ENCODE results near the gene ZNF700.
A peak's percentile ranks its signal among the peaks of the same experiment; 100 is the strongest.

Gene ZNF700

DNA sequence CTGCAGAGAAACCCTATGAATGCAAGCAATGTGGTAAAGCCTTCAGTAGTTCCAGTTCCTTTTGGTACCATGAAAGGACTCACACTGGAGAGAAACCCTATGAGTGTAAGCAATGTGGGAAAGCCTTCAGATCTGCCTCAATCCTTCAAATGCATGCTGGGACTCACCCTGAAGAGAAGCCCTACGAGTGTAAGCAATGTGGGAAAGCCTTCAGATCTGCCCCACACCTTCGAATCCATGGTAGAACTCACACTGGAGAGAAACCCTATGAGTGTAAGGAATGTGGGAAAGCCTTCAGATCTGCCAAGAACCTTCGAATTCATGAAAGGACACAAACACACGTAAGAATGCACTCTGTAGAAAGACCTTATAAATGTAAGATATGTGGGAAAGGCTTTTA lies 54.6 kb downstream of the ZNF700 start:
- H3K79me1 ChIP-seq (replicated peaks; ENCODE audit: low read length, poor library complexity, severe bottlenecking) = no peaks in the 10 kb centered on the region
- H4K8ac ChIP-seq (ENCODE audit: low read length) = no peak overlapping the region
- no peak overlapping the region for H3K27ac ChIP-seq (ENCODE audit: low read length, poor library complexity, severe bottlenecking)
- H2AK5ac ChIP-seq (ENCODE audit: low read length, severe bottlenecking) = no peak overlapping the region
- H2BK5ac ChIP-seq (ENCODE audit: low read depth, low read length, poor library complexity, severe bottlenecking) = no peak overlapping the region
- H3K4me2 ChIP-seq (ENCODE audit: low read length, poor library complexity, severe bottlenecking) = no peak overlapping the region
- no peak overlapping the region for H3K4ac ChIP-seq (ENCODE audit: low read depth in 1 of 2, low read length in 2 of 2)
- no peak overlapping the region for H2BK12ac ChIP-seq (ENCODE audit: low read length in 2 of 2)
- H4K91ac ChIP-seq (ENCODE audit: low read length) = no peak overlapping the region
- peaks cover 83% of the 10 kb centered on the region for H3K9me3 ChIP-seq (ENCODE audit: control insufficient read depth, low read length)
- no peak overlapping the region for H2AFZ ChIP-seq (ENCODE audit: low read depth, low read length)
- no peak overlapping the region for H2BK15ac ChIP-seq (ENCODE audit: low read depth, poor library complexity, severe bottlenecking)
- no peak for DNase-seq
- H2BK120ac ChIP-seq (ENCODE audit: low read depth, low read length) = no peak overlapping the region
- H3K4me3 ChIP-seq (ENCODE audit: insufficient read depth in 1 of 2, low read depth in 1 of 2, low read length in 2 of 2) = peak overlapping the region in 1 of 2 experiments; percentile 60
- no peak overlapping the region for H3K23ac ChIP-seq (ENCODE audit: low read length in 2 of 2)
- no peaks in the 10 kb centered on the region for H3K4me1 ChIP-seq (ENCODE audit: control insufficient read depth, insufficient read depth, low read depth, low read length)
- WGBS = 62% methylated on average over 3 of the region's 4 CpGs
- no peak overlapping the region for H3K14ac ChIP-seq (ENCODE audit: low read length in 2 of 2)
- H3K18ac ChIP-seq (ENCODE audit: low read depth in 1 of 2, low read length in 2 of 2) = no peak overlapping the region
- no peaks in the 10 kb centered on the region for H3K27me3 ChIP-seq (ENCODE audit: control insufficient read depth in 1 of 2, insufficient read depth in 1 of 2, low read length in 2 of 2)
- H3K36me3 ChIP-seq (ENCODE audit: control insufficient read depth in 1 of 2, insufficient read depth in 2 of 2, low read depth in 1 of 2, low read length in 2 of 2) = peaks cover 2 to 28% of the 10 kb centered on the region in 2 experiments
- no peak overlapping the region for H3K9ac ChIP-seq (ENCODE audit: low read length)

DNA sequence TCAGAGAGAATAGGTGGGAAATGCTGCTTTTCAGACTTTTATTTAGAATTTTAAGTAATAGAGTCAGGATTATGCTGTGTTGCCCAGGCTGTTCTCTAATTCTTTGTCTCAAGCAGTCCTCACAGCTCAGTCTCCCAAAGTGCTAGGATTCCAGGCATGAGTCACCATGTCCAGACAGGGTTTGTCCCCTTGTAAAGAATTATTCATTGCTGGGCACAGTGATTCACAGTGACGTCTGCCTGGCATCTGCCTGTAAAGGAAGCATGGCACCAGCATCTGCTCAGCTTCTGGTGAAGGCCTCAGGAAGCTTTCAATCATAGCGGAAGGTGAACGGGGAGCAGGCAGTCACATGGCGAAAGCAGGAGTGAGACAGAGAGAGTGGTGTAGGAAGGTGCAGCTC lies 57.6 kb downstream of the ZNF700 start:
- H4K91ac ChIP-seq (ENCODE audit: low read length) = no peak overlapping the region
- no peak overlapping the region for H3K4me2 ChIP-seq (ENCODE audit: low read length, poor library complexity, severe bottlenecking)
- H3K79me1 ChIP-seq (replicated peaks; ENCODE audit: low read length, poor library complexity, severe bottlenecking) = no peaks in the 10 kb centered on the region
- H3K9me3 ChIP-seq (ENCODE audit: control insufficient read depth, low read length) = peaks cover 59% of the 10 kb centered on the region
- H3K27me3 ChIP-seq (ENCODE audit: control insufficient read depth in 1 of 2, insufficient read depth in 1 of 2, low read length in 2 of 2) = no peaks in the 10 kb centered on the region
- no peak overlapping the region for H2BK5ac ChIP-seq (ENCODE audit: low read depth, low read length, poor library complexity, severe bottlenecking)
- no peak for DNase-seq
- H2BK15ac ChIP-seq (ENCODE audit: low read depth, poor library complexity, severe bottlenecking) = no peak overlapping the region
- no peak overlapping the region for H4K8ac ChIP-seq (ENCODE audit: low read length)
- WGBS = 68% methylated on average over 2 of the region's 4 CpGs
- H3K9ac ChIP-seq (ENCODE audit: low read length) = no peak overlapping the region
- peak overlapping the region in 1 of 2 experiments; percentile 7 for H3K4me3 ChIP-seq (ENCODE audit: insufficient read depth in 1 of 2, low read depth in 1 of 2, low read length in 2 of 2)
- H3K4ac ChIP-seq (ENCODE audit: low read depth in 1 of 2, low read length in 2 of 2) = no peak overlapping the region
- H2AK5ac ChIP-seq (ENCODE audit: low read length, severe bottlenecking) = no peak overlapping the region
- H3K23ac ChIP-seq (ENCODE audit: low read length in 2 of 2) = no peak overlapping the region
- no peak overlapping the region for H3K14ac ChIP-seq (ENCODE audit: low read length in 2 of 2)
- H2BK120ac ChIP-seq (ENCODE audit: low read depth, low read length) = no peak overlapping the region
- no peak overlapping the region for H3K18ac ChIP-seq (ENCODE audit: low read depth in 1 of 2, low read length in 2 of 2)
- H2AFZ ChIP-seq (ENCODE audit: low read depth, low read length) = no peak overlapping the region
- H3K4me1 ChIP-seq (ENCODE audit: control insufficient read depth, insufficient read depth, low read depth, low read length) = no peaks in the 10 kb centered on the region
- no peak overlapping the region for H2BK12ac ChIP-seq (ENCODE audit: low read length in 2 of 2)
- H3K27ac ChIP-seq (ENCODE audit: low read length, poor library complexity, severe bottlenecking) = no peak overlapping the region
- peaks cover 1 to 21% of the 10 kb centered on the region in 2 experiments for H3K36me3 ChIP-seq (ENCODE audit: control insufficient read depth in 1 of 2, insufficient read depth in 2 of 2, low read depth in 1 of 2, low read length in 2 of 2)

DNA sequence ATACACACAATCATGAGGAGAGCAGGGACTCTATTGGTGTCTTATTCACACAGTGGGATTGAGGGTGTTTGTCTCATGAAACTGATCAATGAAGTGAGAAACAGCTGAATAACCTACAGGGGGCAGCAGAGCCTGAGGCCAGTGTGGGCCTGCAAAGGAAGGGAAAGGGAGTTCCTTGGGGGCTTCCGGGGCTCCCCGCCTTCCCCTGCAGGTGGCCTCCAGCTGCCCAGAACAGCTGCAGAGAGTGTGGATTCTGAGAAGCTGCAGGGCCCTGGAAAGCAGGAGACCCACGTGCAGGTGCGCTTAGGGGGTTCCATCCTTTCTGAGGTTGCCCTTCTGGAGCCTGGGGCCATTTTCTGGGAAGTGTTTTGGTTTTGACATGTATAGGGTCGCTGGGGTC lies 60.1 kb downstream of the ZNF700 start:
- WGBS = 16% methylated on average over 5 of the region's 5 CpGs
- DNase-seq = no peak
- Histone ChIP-seq H2AK5ac (ENCODE audit: low read length, severe bottlenecking) (no peak overlapping the region), H3K4me1 (ENCODE audit: control insufficient read depth, insufficient read depth, low read depth, low read length) (peaks cover 2% of the 10 kb centered on the region), H3K4me2 (ENCODE audit: low read length, poor library complexity, severe bottlenecking) (no peak overlapping the region), H4K8ac (ENCODE audit: low read length) (no peak overlapping the region), H2BK15ac (ENCODE audit: low read depth, poor library complexity, severe bottlenecking) (no peak overlapping the region), H3K4ac (ENCODE audit: low read depth in 1 of 2, low read length in 2 of 2) (no peak overlapping the region), H3K9ac (ENCODE audit: low read length) (no peak overlapping the region), H3K18ac (ENCODE audit: low read depth in 1 of 2, low read length in 2 of 2) (no peak overlapping the region), H3K9me3 (ENCODE audit: control insufficient read depth, low read length) (peaks cover 34% of the 10 kb centered on the region), H3K27ac (ENCODE audit: low read length, poor library complexity, severe bottlenecking) (no peak overlapping the region), H3K79me1 (replicated peaks; ENCODE audit: low read length, poor library complexity, severe bottlenecking) (peaks cover 4% of the 10 kb centered on the region), H4K91ac (ENCODE audit: low read length) (no peak overlapping the region), H2BK12ac (ENCODE audit: low read length in 2 of 2) (no peak overlapping the region), H3K36me3 (ENCODE audit: control insufficient read depth in 1 of 2, insufficient read depth in 2 of 2, low read depth in 1 of 2, low read length in 2 of 2) (peaks cover 0 to 3% of the 10 kb centered on the region in 2 experiments), H2BK5ac (ENCODE audit: low read depth, low read length, poor library complexity, severe bottlenecking) (no peak overlapping the region), H2BK120ac (ENCODE audit: low read depth, low read length) (no peak overlapping the region), H2AFZ (ENCODE audit: low read depth, low read length) (no peak overlapping the region), H3K23ac (ENCODE audit: low read length in 2 of 2) (no peak overlapping the region), H3K4me3 (ENCODE audit: insufficient read depth in 1 of 2, low read depth in 1 of 2, low read length in 2 of 2) (no peak overlapping the region), H3K27me3 (ENCODE audit: control insufficient read depth in 1 of 2, insufficient read depth in 1 of 2, low read length in 2 of 2) (no peaks in the 10 kb centered on the region), H3K14ac (ENCODE audit: low read length in 2 of 2) (no peak overlapping the region)

DNA sequence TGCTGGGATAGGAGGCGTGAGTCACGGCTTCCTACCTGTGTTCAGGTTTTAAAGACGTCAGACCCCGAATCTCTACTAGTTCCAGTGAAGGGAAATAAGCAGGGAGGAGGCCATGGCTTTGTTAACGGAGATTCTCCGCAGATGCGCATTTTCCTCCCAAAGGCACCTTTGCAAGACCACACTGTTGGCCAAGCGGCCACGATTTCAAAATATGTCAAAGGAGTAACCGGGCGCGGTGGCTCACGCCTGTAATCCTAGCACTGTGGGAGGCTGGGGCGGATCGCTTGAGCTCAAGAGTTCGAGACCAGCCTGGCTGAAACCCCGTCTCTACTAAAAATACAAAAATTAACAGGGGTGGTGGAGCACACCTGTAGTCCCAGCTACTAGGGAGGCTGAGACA lies 61.8 kb downstream of the ZNF700 start:
- no peak overlapping the region for H2BK5ac ChIP-seq (ENCODE audit: low read depth, low read length, poor library complexity, severe bottlenecking)
- H2BK12ac ChIP-seq (ENCODE audit: low read length in 2 of 2) = no peak overlapping the region
- no peak overlapping the region for H3K4me2 ChIP-seq (ENCODE audit: low read length, poor library complexity, severe bottlenecking)
- H3K9me3 ChIP-seq (ENCODE audit: control insufficient read depth, low read length) = peaks cover 16% of the 10 kb centered on the region
- DNase-seq = no peak
- no peak overlapping the region for H3K18ac ChIP-seq (ENCODE audit: low read depth in 1 of 2, low read length in 2 of 2)
- H2BK15ac ChIP-seq (ENCODE audit: low read depth, poor library complexity, severe bottlenecking) = no peak overlapping the region
- H2BK120ac ChIP-seq (ENCODE audit: low read depth, low read length) = no peak overlapping the region
- no peak overlapping the region for H3K27ac ChIP-seq (ENCODE audit: low read length, poor library complexity, severe bottlenecking)
- no peak overlapping the region for H3K4ac ChIP-seq (ENCODE audit: low read depth in 1 of 2, low read length in 2 of 2)
- no peaks in the 10 kb centered on the region for H3K27me3 ChIP-seq (ENCODE audit: control insufficient read depth in 1 of 2, insufficient read depth in 1 of 2, low read length in 2 of 2)
- H3K9ac ChIP-seq (ENCODE audit: low read length) = no peak overlapping the region
- peaks cover 15% of the 10 kb centered on the region for H3K79me1 ChIP-seq (replicated peaks; ENCODE audit: low read length, poor library complexity, severe bottlenecking)
- peaks cover 2% of the 10 kb centered on the region for H3K4me1 ChIP-seq (ENCODE audit: control insufficient read depth, insufficient read depth, low read depth, low read length)
- H3K23ac ChIP-seq (ENCODE audit: low read length in 2 of 2) = no peak overlapping the region
- H4K8ac ChIP-seq (ENCODE audit: low read length) = no peak overlapping the region
- 95% methylated on average over 16 of the region's 17 CpGs for WGBS
- H4K91ac ChIP-seq (ENCODE audit: low read length) = no peak overlapping the region
- no peak overlapping the region for H2AFZ ChIP-seq (ENCODE audit: low read depth, low read length)
- no peak overlapping the region for H2AK5ac ChIP-seq (ENCODE audit: low read length, severe bottlenecking)
- no peak overlapping the region for H3K4me3 ChIP-seq (ENCODE audit: insufficient read depth in 1 of 2, low read depth in 1 of 2, low read length in 2 of 2)
- H3K14ac ChIP-seq (ENCODE audit: low read length in 2 of 2) = no peak overlapping the region
- H3K36me3 ChIP-seq (ENCODE audit: control insufficient read depth in 1 of 2, insufficient read depth in 2 of 2, low read depth in 1 of 2, low read length in 2 of 2) = peaks cover 3 to 6% of the 10 kb centered on the region in 2 experiments
